Kidney (tissue), 14 donors: ENCODE data around the gene ZNF581. TPM values are rescaled to one million over a fixed set of nuclear protein-coding genes. Genes with fewer than 3 reads are reported as not detected.
A peak's percentile ranks its signal among the peaks of the same experiment; 100 is the strongest.

ENCODE experiments used
- DNase-seq, 5 donors: peaks; one replicate each; pipeline ENCODE4 v3.0.0-alpha.2; 2013 to 2020
- FAIRE-seq: peaks from 2 replicates; lab custom pipeline; 2012; peaks lifted over from hg19 to GRCh38; lab: Jason Lieb, UNC
- H3K27ac ChIP-seq, 2 donors: one replicate each; pipeline ENCODE4 v1.7.0; 2013; ENCODE audit warnings: low read depth in 2 of 2, low read length in 2 of 2, inconsistent platforms in 1 of 2
- H3K27me3 ChIP-seq: one replicate; pipeline ENCODE4 v1.7.1; 2013; ENCODE audit warnings: low read length, inconsistent platforms; ENCODE audit not compliant: control insufficient read depth, insufficient read depth
- H3K36me3 ChIP-seq, 3 donors: one replicate each; pipeline versions ENCODE4 v1.7.0 to v1.7.1; 2013; ENCODE audit warnings: low read length in 3 of 3, control low read depth in 1 of 3, inconsistent platforms in 1 of 3; ENCODE audit not compliant: insufficient read depth in 3 of 3, control insufficient read depth in 2 of 3
- H3K4me1 ChIP-seq, 3 donors: one replicate each; pipeline versions ENCODE4 v1.7.0 to v1.7.1; 2013; ENCODE audit warnings: low read length in 3 of 3, inconsistent platforms in 1 of 3, low read depth in 1 of 3; ENCODE audit not compliant: control insufficient read depth in 2 of 3, insufficient read depth in 2 of 3
- H3K4me3 ChIP-seq, 3 donors: one replicate each; pipeline versions ENCODE4 v1.7.0 to v1.8.1; 2013; ENCODE audit warnings: low read length in 3 of 3, control low read depth in 1 of 3, inconsistent platforms in 1 of 3
- H3K9ac ChIP-seq, 3 donors: one replicate each; pipeline versions ENCODE4 v1.7.0 to v1.7.1; 2013; ENCODE audit warnings: low read length in 3 of 3, control low read depth in 1 of 3, inconsistent platforms in 1 of 3
- H3K9me3 ChIP-seq, 3 donors: one replicate each; pipeline versions ENCODE4 v1.7.0 to v1.7.1; 2013; ENCODE audit warnings: low read length in 3 of 3, control low read depth in 1 of 3, inconsistent platforms in 1 of 3; ENCODE audit not compliant: control insufficient read depth in 2 of 3, insufficient read depth in 1 of 3
- CTCF ChIP-seq: IDR thresholded peaks from 3 replicates; pipeline ENCODE4 v1.5.1; 2012; ENCODE audit warnings: mild to moderate bottlenecking, moderate library complexity, borderline replicate concordance; ENCODE audit not compliant: insufficient read depth; ENCODE audit errors: extremely low read depth
- intact Hi-C: fragments of 100-400 bp; cut with DNase I; formaldehyde crosslinking; loops from one replicate; pipeline ENCODE4 v1.11.1; 2022
- polyA plus RNA-seq: library from polyadenylated mRNA; stranded (reverse); fragments of 350-450 nt; fragmentation: Illumina TruSeq; extraction: RNeasy Lipid Tissue Mini Kit (QIAGEN cat#74804); gene quantifications from one replicate; pipeline ENCODE4 v1.2.3, GENCODE V29; 2014; ENCODE audit warnings: low read depth, low replicate concordance; ENCODE audit not compliant: insufficient read depth
- total RNA-seq: library from RNA; stranded (reverse); fragmentation: NEBNext Ultra II Directional; extraction: Animal tissue kit (Norgen Biotek cat#: 25700); gene quantifications from one replicate; pipeline ENCODE4 v1.2.1, GENCODE V29; 2021
- donor health status: control.
- donor health status: control.
- donor health status: control.
- donor health status: control.
- donor health status: control.
- donor health status: DM: yes; HTN: yes; CAD: no.
- donor health status: Normal renal cell carcinoma (clear cell type).

The ZNF581 gene
- total and polyA plus RNA-seq, 2 donors from 2014 or later: 22.0 to 23.6 TPM

DNA sequence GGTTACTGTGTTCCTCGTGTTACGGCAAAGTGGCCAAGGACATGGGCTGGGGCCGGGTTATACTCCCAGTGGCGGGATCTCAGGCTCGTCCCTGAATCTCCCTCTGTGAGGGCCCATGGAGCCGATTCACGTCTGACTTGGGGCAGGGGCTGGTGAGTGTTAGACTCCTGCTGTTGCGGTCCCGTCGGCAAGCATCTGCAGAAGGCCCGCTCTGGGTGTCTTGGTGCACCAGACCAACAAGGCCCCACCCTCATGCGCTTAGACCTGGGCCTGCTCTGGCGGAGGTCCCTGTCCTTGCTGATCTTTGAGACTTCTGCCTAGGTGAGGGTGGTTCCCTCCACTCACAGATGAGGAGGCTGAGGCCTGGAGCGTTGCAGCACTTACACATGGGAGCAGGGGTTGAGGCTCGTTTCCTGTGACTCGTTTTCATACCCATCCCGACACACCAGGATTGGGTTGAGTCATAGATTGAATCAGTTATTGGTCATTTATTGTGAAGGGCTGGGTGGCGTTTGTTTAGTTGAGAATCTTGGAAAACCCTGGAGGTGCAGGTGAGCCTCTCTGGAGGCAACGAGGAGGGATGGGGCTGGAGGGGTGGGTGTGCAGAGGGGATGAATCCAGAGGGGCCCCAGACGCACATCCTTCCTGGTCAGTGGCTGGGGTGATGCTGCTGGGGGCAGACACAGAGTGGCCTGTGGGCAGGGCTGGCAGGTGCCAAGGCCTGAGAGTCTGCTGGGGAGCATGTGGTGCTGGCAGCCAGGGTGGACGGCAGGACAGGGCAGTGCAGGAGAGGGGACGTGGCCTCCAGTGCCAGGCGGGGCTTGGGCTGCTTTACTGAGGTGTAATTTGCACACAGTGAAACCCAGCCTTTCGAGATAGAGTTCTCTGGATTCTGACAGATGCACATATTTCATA is 36.2 kb downstream of the ZNF581 start:
- H3K4me1 ChIP-seq: peaks cover 0 to 70% (median 64%) of the 10 kb centered on the region in 3 donors
- DNase-seq (peak in 1 of 5 donors; percentile 70), FAIRE-seq (no peak)
- H3K36me3 ChIP-seq: peaks cover 2 to 17% (median 15%) of the 10 kb centered on the region in 3 donors
- intact Hi-C loops: no loop called here
- H3K4me3 ChIP-seq: no peak overlapping the region
- TF ChIP-seq CTCF: no peak
- no peak overlapping the region for H3K27ac ChIP-seq
- H3K9me3 ChIP-seq: no peaks in the 10 kb centered on the region
- no peak overlapping the region for H3K9ac ChIP-seq
- H3K27me3 ChIP-seq: no peaks in the 10 kb centered on the region

- Histone ChIP-seq H3K27me3 (no peaks in the 10 kb centered on the region), H3K9ac (no peak overlapping the region), H3K27ac (peak overlapping the region in 1 of 2 donors; percentile 9), H3K4me3 (no peak overlapping the region), H3K4me1 (peaks cover 0 to 79% (median 74%) of the 10 kb centered on the region in 3 donors), H3K9me3 (no peaks in the 10 kb centered on the region), H3K36me3 (peaks cover 2 to 22% (median 18%) of the 10 kb centered on the region in 3 donors)
- no peak for TF ChIP-seq CTCF
- FAIRE-seq: no peak
- intact Hi-C loops: no loop called here
- DNase-seq: peak in 1 of 5 donors; percentile 66
These were observed 37.1 kb downstream of the ZNF581 start for GRCh38 chr19:55680339-55681130.

GRCh38 chr19:55681131-55682092 is 38.0 kb downstream of the ZNF581 start:
- Histone ChIP-seq H3K9ac (no peak overlapping the region), H3K9me3 (no peaks in the 10 kb centered on the region), H3K27me3 (no peaks in the 10 kb centered on the region), H3K4me1 (peaks cover 0 to 81% (median 72%) of the 10 kb centered on the region in 3 donors), H3K27ac (peak overlapping the region in 1 of 2 donors; percentile 9), H3K4me3 (no peak overlapping the region), H3K36me3 (peaks cover 2 to 29% (median 23%) of the 10 kb centered on the region in 3 donors)
- DNase-seq (peak in 3 of 5 donors; percentile 26 to 60 (median 37)), FAIRE-seq (no peak)
- intact Hi-C loops: no loop called here
- TF ChIP-seq CTCF: no peak
